RWPE1 (cell line): ENCODE results near the gene QSOX2.

ENCODE experiments used
- CTCF ChIA-PET: fragments of 350-600 bp; sonication (Branson Sonifier 250); formaldehyde crosslinking; extraction: SDS; loops from one replicate; lab custom pipeline; 2021; lab: Yijun Ruan, JAX
- POLR2A ChIA-PET: fragments of 400-600 bp; formaldehyde crosslinking; extraction: SDS; loops from one replicate; lab custom pipeline; 2020; ENCODE audit warnings: antibody characterized with exemption; ENCODE audit not compliant: low non-redundant PET; lab: Yijun Ruan, JAX
- DNase-seq: peaks from one replicate; pipeline ENCODE4 v3.0.0; 2012; ENCODE audit warnings: low spot score
- H3K27ac ChIP-seq: fragments of 450-650 bp; 2 replicates; pipeline ENCODE4 v1.5.1; 2017
- CTCF ChIP-seq: fragments of 450-650 bp; conservative IDR thresholded peaks from 2 replicates; pipeline ENCODE4 v1.5.1; 2017; ENCODE audit warnings: low read depth, mild to moderate bottlenecking

The QSOX2 gene

GRCh38 chr9:136230365-136230764 is 15.2 kb downstream of the QSOX2 start:
- peak overlapping the region; percentile 80 for H3K27ac ChIP-seq
- no peak for DNase-seq
- ChIA-PET POLR2A (no interaction called here), CTCF (no interaction called here)
- TF ChIP-seq CTCF = no peak

- H3K27ac ChIP-seq = peak overlapping the region; percentile 80
- ChIA-PET POLR2A (no interaction called here), CTCF (interaction anchor here (0.6 kb wide), 1 partner anchor 109 kb away, joined by 3 read pairs; no protein-coding TSS in a partner anchor)
- no peak for TF ChIP-seq CTCF
- no peak for DNase-seq
Observed at GRCh38 chr9:136229096-136230065, 16.2 kb downstream of the QSOX2 start.

- ChIA-PET CTCF (interaction anchor here (0.6 to 1.4 kb wide), 4 partner anchors 10 to 110 kb away, joined by 3 to 4 read pairs (median 3); no protein-coding TSS in a partner anchor), POLR2A (no interaction called here)
- DNase-seq = peak; percentile 96
Observed at GRCh38 chr9:136228107-136228875, 17.3 kb downstream of the QSOX2 start.

GRCh38 chr9:136226680-136227407 is 18.8 kb downstream of the QSOX2 start:
- ChIA-PET CTCF (interaction anchor here (0.6 to 1.3 kb wide), 7 partner anchors 11 to 261 kb away, joined by 3 to 5 read pairs (median 3); no protein-coding TSS in a partner anchor), POLR2A (no interaction called here)
- DNase-seq = no peak
- no peak for TF ChIP-seq CTCF
- H3K27ac ChIP-seq = peak overlapping the region; percentile 80

More at GRCh38 chr9:136228107-136228875, 17.3 kb downstream of the QSOX2 start:
- no peak for TF ChIP-seq CTCF
- peak overlapping the region; percentile 80 for H3K27ac ChIP-seq

- ChIA-PET CTCF (interaction anchor here (0.6 to 1.3 kb wide), 15 partner anchors 8 to 1210 kb away, joined by 3 to 5 read pairs (median 3); no protein-coding TSS in a partner anchor), POLR2A (no interaction called here)
- H3K27ac ChIP-seq = peak overlapping the region; percentile 80
- peak; percentile 99 for TF ChIP-seq CTCF
- peak; percentile 84 for DNase-seq
Observed at GRCh38 chr9:136225748-136226679, 19.6 kb downstream of the QSOX2 start.
